K562 (cell line): ENCODE measurements around the gene ITGA11. TPM values are rescaled to one million over a fixed set of nuclear protein-coding genes. Genes with fewer than 3 reads are reported as not detected.

Experiments
- ATAC-seq: fragments of 200-7000 bp; cut with Tn5 transposase; 3 replicates; pipeline ENCODE4 v1.9.1; 2020; ENCODE audit warnings: moderate library complexity
- BruUV-seq: library from RNA; stranded (reverse); fragments of 400-500 nt; replicated peaks from 2 replicates; lab custom pipeline; 2021; lab: Mats Ljungman, UMichigan
- CTCF ChIA-PET: fragments of 300-600 bp; formaldehyde crosslinking; extraction: SDS; loops from one replicate; lab custom pipeline; 2021; ENCODE audit warnings: low intra/inter-chr PET ratio; lab: Yijun Ruan, JAX
- POLR2A ChIA-PET: fragments of 300-600, 350-650 bp; sonication (Branson Sonifier 250); formaldehyde crosslinking; extraction: SDS; loops from one replicate; lab custom pipeline; 2021; ENCODE audit warnings: antibody characterized with exemption, inconsistent platforms; lab: Yijun Ruan, JAX
- DNase-seq, 4 experiments: peaks; one replicate each; pipeline versions ENCODE4 v3.0.0 to v3.0.0-alpha.2; 2011 to 2018; ENCODE audit warnings: low spot score in 3 of 4, mixed read lengths in 3 of 4; ENCODE audit errors: extremely low read depth in 1 of 4
- FAIRE-seq: peaks from 2 replicates; lab custom pipeline; 2011; peaks lifted over from hg19 to GRCh38; lab: Jason Lieb, UNC
- H2AFZ ChIP-seq: 2 replicates; pipeline ENCODE4 v1.6.0; 2011; ENCODE audit warnings: low read depth, low read length, control low read depth, inconsistent platforms
- H3K27ac ChIP-seq: fragments of 200-600 bp; 3 replicates; pipeline ENCODE4 v1.8.0; 2011; ENCODE audit warnings: low read depth, mild to moderate bottlenecking, control low read depth, inconsistent platforms, low read length, moderate library complexity, mixed read lengths; ENCODE audit errors: extremely low read depth
- H3K27me3 ChIP-seq, 2 experiments: fragments of 300-600 bp in 1 of 2; 2 replicates in 1 of 2; 3 replicates in 1 of 2; pipeline versions ENCODE4 v1.6.0 to v1.8.0; 2011; ENCODE audit warnings: inconsistent platforms in 2 of 2, low read length in 2 of 2, mild to moderate bottlenecking in 1 of 2, mixed read lengths in 1 of 2, moderate library complexity in 1 of 2; ENCODE audit not compliant: control insufficient read depth in 2 of 2, insufficient read depth in 2 of 2
- H3K36me3 ChIP-seq: fragments of 300-600 bp; 3 replicates; pipeline ENCODE4 v1.8.0; 2011; ENCODE audit warnings: mild to moderate bottlenecking, low read length, inconsistent platforms; ENCODE audit not compliant: control insufficient read depth, insufficient read depth
- H3K4me1 ChIP-seq, 2 experiments: fragments of 200-600 bp in 1 of 2; replicated peaks in 1 of 2; 2 replicates in 1 of 2; 3 replicates in 1 of 2; pipeline versions ENCODE4 v1.5.1 to v1.8.0; 2011; ENCODE audit warnings: inconsistent platforms in 2 of 2, low read length in 2 of 2, mild to moderate bottlenecking in 1 of 2, mixed read lengths in 1 of 2, moderate library complexity in 1 of 2; ENCODE audit not compliant: control insufficient read depth in 2 of 2, insufficient read depth in 2 of 2
- H3K4me2 ChIP-seq: 2 replicates; pipeline ENCODE4 v1.6.1; 2011; ENCODE audit warnings: low read length, control low read depth, inconsistent platforms, mixed read lengths; ENCODE audit not compliant: insufficient read depth
- H3K4me3 ChIP-seq: fragments of 200-600 bp; sonication (generic), shearing (Covaris generic); 2 replicates; pipeline ENCODE4 v1.5.1; 2016; ENCODE audit warnings: control low read depth, inconsistent platforms
- H3K79me2 ChIP-seq: fragments of 200-600 bp; 3 replicates; pipeline ENCODE4 v1.8.0; 2011; ENCODE audit warnings: low read length, inconsistent platforms; ENCODE audit not compliant: control insufficient read depth, insufficient read depth
- H3K9ac ChIP-seq, 2 experiments: 2 replicates each; pipeline versions ENCODE4 v1.6.0 to v1.6.1; 2011; ENCODE audit warnings: low read depth in 2 of 2, low read length in 2 of 2, control low read depth in 1 of 2, inconsistent platforms in 1 of 2, mild to moderate bottlenecking in 1 of 2, mixed read lengths in 1 of 2; ENCODE audit not compliant: insufficient read depth in 1 of 2
- H3K9me1 ChIP-seq: one replicate; pipeline ENCODE4 v1.6.0; 2011; ENCODE audit warnings: inconsistent platforms, mild to moderate bottlenecking, low read length, moderate library complexity; ENCODE audit not compliant: control insufficient read depth, insufficient read depth
- H3K9me3 ChIP-seq: replicated peaks from 2 replicates; pipeline ENCODE4 v1.5.1; 2011; ENCODE audit warnings: low read depth, low read length, inconsistent platforms; ENCODE audit not compliant: control insufficient read depth, insufficient read depth
- H4K20me1 ChIP-seq: replicated peaks from 2 replicates; pipeline ENCODE4 v1.6.1; 2011; ENCODE audit warnings: low read length, inconsistent platforms, mixed read lengths; ENCODE audit not compliant: control insufficient read depth, insufficient read depth
- BRCA1 ChIP-seq, 2 experiments: fragments of 450-650 bp in 1 of 2; sonication (generic) in 1 of 2; formaldehyde crosslinking in 1 of 2; IDR thresholded peaks; 2 replicates each; pipeline versions ENCODE4 v1.5.0 to v1.6.1; 2017 to 2020; ENCODE audit warnings: mild to moderate bottlenecking in 1 of 2, missing genetic modification reagents in 1 of 2
- EHMT2 ChIP-seq: fragments of 450-650 bp; IDR thresholded peaks from 2 replicates; pipeline ENCODE4 v1.6.1; 2018; ENCODE audit warnings: antibody characterized with exemption
- EP400 ChIP-seq: fragments of 450-650 bp; IDR thresholded peaks from 2 replicates; pipeline ENCODE4 v1.6.1; 2017; ENCODE audit warnings: antibody characterized with exemption, mild to moderate bottlenecking, moderate library complexity
- ILK ChIP-seq: fragments of 450-650 bp; IDR thresholded peaks from 2 replicates; pipeline ENCODE4 v1.6.1; 2016; ENCODE audit warnings: missing genetic modification characterization, low read depth, mild to moderate bottlenecking, missing compliant biosample characterization, moderate library complexity, borderline replicate concordance
- KLF1 ChIP-seq: fragments of 450-650 bp; IDR thresholded peaks from 2 replicates; pipeline ENCODE4 v1.6.1; 2016; ENCODE audit warnings: missing genetic modification characterization, missing compliant biosample characterization
- NFE2L1 ChIP-seq: fragments of 450-650 bp; IDR thresholded peaks from 2 replicates; pipeline ENCODE4 v1.6.1; 2016; ENCODE audit warnings: missing genetic modification characterization, low read depth, mild to moderate bottlenecking, missing compliant biosample characterization, moderate library complexity, borderline replicate concordance
- SMARCE1 ChIP-seq: fragments of 450-650 bp; IDR thresholded peaks from 2 replicates; pipeline ENCODE4 v1.7.1; 2016; ENCODE audit warnings: mild to moderate bottlenecking
- TAF9B ChIP-seq: fragments of 450-650 bp; IDR thresholded peaks from 2 replicates; pipeline ENCODE4 v1.6.1; 2018; ENCODE audit warnings: mild to moderate bottlenecking; ENCODE audit not compliant: partially characterized antibody
- TEAD1 ChIP-seq, 2 experiments: fragments of 450-650 bp in 1 of 2; sonication (generic) in 1 of 2; formaldehyde crosslinking; IDR thresholded peaks; 2 replicates each; pipeline versions ENCODE4 v1.4.0 to v1.8.0; 2020 to 2022; ENCODE audit warnings: mild to moderate bottlenecking in 2 of 2, missing genetic modification reagents in 1 of 2
- ZNF282 ChIP-seq: sonication (generic); formaldehyde crosslinking; IDR thresholded peaks from 2 replicates; pipeline ENCODE4 v1.8.1; 2023; ENCODE audit warnings: missing genetic modification reagents
- WGBS: fragments of 100-300 bp; shearing (Covaris generic); methylation state at CpG from one replicate; pipeline ENCODE4 v1.1.6; 2016; ENCODE audit warnings: low coverage, mixed read lengths; ENCODE audit not compliant: insufficient coverage; ENCODE audit errors: missing lambda C conversion rate; 5-methylcytosine and 5-hydroxymethylcytosine counted together
- in situ Hi-C: fragments of 300-500 bp; cut with MboI; formaldehyde crosslinking; loops from 4 replicates; pipeline ENCODE4 v1.15.0; 2018; ENCODE audit warnings: inconsistent platforms, mixed read lengths
- intact Hi-C: fragments of 100-400 bp; cut with micrococcal nuclease; formaldehyde crosslinking; loops from 2 replicates; pipeline ENCODE4 v1.14.2; 2022
- polyA plus RNA-seq, 8 experiments: library from polyadenylated mRNA; depleted of rRNA in 4 of 8; stranded (reverse) in 5 of 8; unstranded in 3 of 8; fragments of >200 nt; fragmentation: Nextera tagmentation in 2 of 8; fragmentation: Illumina TruSeq in 1 of 8; extraction: Ambion mirVana in 2 of 8; extraction: Trizol in 1 of 8; gene quantifications; 2 replicates each; pipeline versions ENCODE4 v1.2.1 to v1.2.3, GENCODE V29; 2011 to 2014; ENCODE audit warnings: inconsistent platforms in 1 of 8, missing spikeins in 1 of 8
- total RNA-seq, 7 experiments: library from RNA; depleted of rRNA in 6 of 7; stranded (reverse); fragments of >200 nt in 6 of 7; fragmentation: Illumina TruSeq in 2 of 7; extraction: Trizol in 2 of 7; gene quantifications; 2 replicates each; pipeline versions ENCODE4 v1.2.1 to v1.2.3, GENCODE V29; 2011 to 2021; ENCODE audit warnings: low replicate concordance in 1 of 7
- TF ChIP-seq, protein P1 (sequence below): sonication (generic); formaldehyde crosslinking; IDR thresholded peaks from 2 replicates; pipeline ENCODE4 v1.4.0; 2020; ENCODE audit warnings: mild to moderate bottlenecking, missing genetic modification reagents

The ITGA11 gene
- total and polyA plus RNA-seq, 9 of the 15 experiments (the other 6 are each of a cell fraction or from before 2014, with no cell fraction given), result 0.01 TPM; not detected in 8

DNA sequence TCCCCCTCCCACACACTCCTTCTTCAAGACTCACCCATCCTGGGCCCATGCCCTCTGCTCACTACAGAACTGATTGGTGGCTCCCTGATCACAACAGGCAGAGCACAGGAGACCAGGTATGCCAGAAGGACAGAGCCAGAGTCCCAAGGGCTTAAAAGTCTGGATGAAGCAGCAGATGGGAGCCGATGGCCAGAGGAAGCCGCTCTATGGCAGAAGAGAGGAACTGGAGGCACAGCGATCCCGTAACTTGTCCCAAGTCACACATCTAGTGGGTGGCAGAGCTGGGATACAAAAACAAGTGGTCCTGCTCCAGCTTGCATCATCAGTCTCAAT lies 20.7 kb downstream of the ITGA11 start:
- CTCF ChIA-PET, result no interaction called here
- FAIRE-seq, result no peak

More for the DNA sequence above, 20.7 kb downstream of the ITGA11 start:
- H3K4me1 ChIP-seq, result peaks cover 0 to 14% of the 10 kb centered on the region in 2 experiments; a peak in 2 of 5 replicates
- H2AFZ ChIP-seq, result no peak overlapping the region
- POLR2A ChIA-PET, result interaction anchor here (0.6 to 0.8 kb wide), 2 partner anchors 91 to 215 kb away, joined by 3 read pairs; no protein-coding TSS in a partner anchor
- H3K9me3 ChIP-seq, result no peaks in the 10 kb centered on the region
- intact Hi-C loops, result no loop called here
- H3K4me2 ChIP-seq, result no peak overlapping the region
- no peaks in the 10 kb centered on the region for H3K79me2 ChIP-seq
- in situ Hi-C loops, result no loop called here
- DNase-seq (no peak), ATAC-seq (no peak)
- BruUV-seq, result no TSS peak
- no peak overlapping the region for H3K9ac ChIP-seq
- no peaks in the 10 kb centered on the region for H3K36me3 ChIP-seq
- 17% methylated on average over 4 of the region's 4 CpGs for WGBS
- H3K9me1 ChIP-seq, result no peaks in the 10 kb centered on the region
- no peak for TF ChIP-seq NFE2L1 (tag)
- no peak for TF ChIP-seq KLF1 (tag)
- no peak for TF ChIP-seq EP400
- no peak for TF ChIP-seq EHMT2
- no peak for TF ChIP-seq SMARCE1
- TF ChIP-seq BRCA1 (IDR thresholded peaks at IDR 0.05), result no peak
- no peak for TF ChIP-seq BRCA1 (CRISPR knock-in tag; IDR thresholded peaks at IDR 0.05)
- TF ChIP-seq ZNF282 (CRISPR knock-in tag), result no peak
- TF ChIP-seq, protein P1, sequence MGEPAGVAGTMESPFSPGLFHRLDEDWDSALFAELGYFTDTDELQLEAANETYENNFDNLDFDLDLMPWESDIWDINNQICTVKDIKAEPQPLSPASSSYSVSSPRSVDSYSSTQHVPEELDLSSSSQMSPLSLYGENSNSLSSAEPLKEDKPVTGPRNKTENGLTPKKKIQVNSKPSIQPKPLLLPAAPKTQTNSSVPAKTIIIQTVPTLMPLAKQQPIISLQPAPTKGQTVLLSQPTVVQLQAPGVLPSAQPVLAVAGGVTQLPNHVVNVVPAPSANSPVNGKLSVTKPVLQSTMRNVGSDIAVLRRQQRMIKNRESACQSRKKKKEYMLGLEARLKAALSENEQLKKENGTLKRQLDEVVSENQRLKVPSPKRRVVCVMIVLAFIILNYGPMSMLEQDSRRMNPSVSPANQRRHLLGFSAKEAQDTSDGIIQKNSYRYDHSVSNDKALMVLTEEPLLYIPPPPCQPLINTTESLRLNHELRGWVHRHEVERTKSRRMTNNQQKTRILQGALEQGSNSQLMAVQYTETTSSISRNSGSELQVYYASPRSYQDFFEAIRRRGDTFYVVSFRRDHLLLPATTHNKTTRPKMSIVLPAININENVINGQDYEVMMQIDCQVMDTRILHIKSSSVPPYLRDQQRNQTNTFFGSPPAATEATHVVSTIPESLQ, result no peak
- TF ChIP-seq ILK, result no peak
- TF ChIP-seq TAF9B, result no peak
- TF ChIP-seq TEAD1 (CRISPR knock-in tag; IDR thresholded peaks at IDR 0.05), result no peak
- no peak overlapping the region for H3K27ac ChIP-seq
- H3K27me3 ChIP-seq, result peaks cover 3 to 17% of the 10 kb centered on the region in 2 experiments; a peak in 4 of 5 replicates
- no peak overlapping the region for H3K4me3 ChIP-seq
- H4K20me1 ChIP-seq, result no peaks in the 10 kb centered on the region
